Mucosa of descending colon (tissue), 3 donors: ENCODE results near the gene ARSJ. TPM values are rescaled to one million over a fixed set of nuclear protein-coding genes. Genes with fewer than 3 reads are reported as not detected.

Source experiments
- ATAC-seq: fragments of 200-7000 bp; cut with Tn5 transposase; one replicate; pipeline ENCODE4 v1.9.1; 2020; ENCODE audit warnings: mild to moderate bottlenecking, moderate library complexity
- DNase-seq, 3 donors: peaks; one replicate each; pipeline ENCODE4 v3.0.0-alpha.2; 2020
- H3K36me3 ChIP-seq: fragments of 200-600 bp; one replicate; pipeline ENCODE4 v1.8.0; 2021; ENCODE audit warnings: low read depth, mild to moderate bottlenecking
- H3K4me1 ChIP-seq: fragments of 200-600 bp; one replicate; pipeline ENCODE4 v1.8.0; 2021; ENCODE audit warnings: low read depth, mild to moderate bottlenecking
- H3K4me3 ChIP-seq: fragments of 200-600 bp; one replicate; pipeline ENCODE4 v1.8.0; 2021; ENCODE audit warnings: mild to moderate bottlenecking
- H3K9me3 ChIP-seq: fragments of 200-600 bp; one replicate; pipeline ENCODE4 v1.8.0; 2021; ENCODE audit warnings: mild to moderate bottlenecking
- intact Hi-C, 2 donors: fragments of 100-400 bp; cut with DNase I in 1 of 2; cut with micrococcal nuclease in 1 of 2; formaldehyde crosslinking; loops; one replicate each; pipeline versions ENCODE4 v1.11.0 to v1.11.1; 2022; cut with DNase I, micrococcal nuclease
- total RNA-seq, 3 donors: library from RNA; stranded (reverse); fragmentation: NEBNext Ultra II Directional in 2 of 3; extraction: Animal tissue kit (Norgen Biotek cat#: 25700) in 2 of 3; gene quantifications; one replicate each; pipeline versions ENCODE4 v1.2.1 to v1.2.4, GENCODE V29; 2021 to 2023
- TF ChIP-seq, protein P1 (sequence below): fragments of 200-600 bp; IDR thresholded peaks from one replicate; pipeline ENCODE4 v1.8.0; 2022; ENCODE audit warnings: antibody characterized with exemption, mild to moderate bottlenecking
- donor health status: DM: no; HTN: no; CAD: no; lungs with moderate emphysema.
- donor health status: DM: no; HTN: no; CAD: no.
- donor health status: DM: no; HTN: yes; CAD: no.

ARSJ gene
- total RNA-seq, 3 donors from 2014 or later: 6.1 to 10.4 (median 6.5) TPM

GRCh38 chr4:113905301-113905700 is 74.1 kb downstream of the ARSJ start:
- Histone ChIP-seq H3K9me3 (no peaks in the 10 kb centered on the region), H3K4me3 (no peak overlapping the region), H3K4me1 (no peaks in the 10 kb centered on the region), H3K36me3 (no peaks in the 10 kb centered on the region)
- DNase-seq (no peak), ATAC-seq (no peak)
- TF ChIP-seq, protein P1, sequence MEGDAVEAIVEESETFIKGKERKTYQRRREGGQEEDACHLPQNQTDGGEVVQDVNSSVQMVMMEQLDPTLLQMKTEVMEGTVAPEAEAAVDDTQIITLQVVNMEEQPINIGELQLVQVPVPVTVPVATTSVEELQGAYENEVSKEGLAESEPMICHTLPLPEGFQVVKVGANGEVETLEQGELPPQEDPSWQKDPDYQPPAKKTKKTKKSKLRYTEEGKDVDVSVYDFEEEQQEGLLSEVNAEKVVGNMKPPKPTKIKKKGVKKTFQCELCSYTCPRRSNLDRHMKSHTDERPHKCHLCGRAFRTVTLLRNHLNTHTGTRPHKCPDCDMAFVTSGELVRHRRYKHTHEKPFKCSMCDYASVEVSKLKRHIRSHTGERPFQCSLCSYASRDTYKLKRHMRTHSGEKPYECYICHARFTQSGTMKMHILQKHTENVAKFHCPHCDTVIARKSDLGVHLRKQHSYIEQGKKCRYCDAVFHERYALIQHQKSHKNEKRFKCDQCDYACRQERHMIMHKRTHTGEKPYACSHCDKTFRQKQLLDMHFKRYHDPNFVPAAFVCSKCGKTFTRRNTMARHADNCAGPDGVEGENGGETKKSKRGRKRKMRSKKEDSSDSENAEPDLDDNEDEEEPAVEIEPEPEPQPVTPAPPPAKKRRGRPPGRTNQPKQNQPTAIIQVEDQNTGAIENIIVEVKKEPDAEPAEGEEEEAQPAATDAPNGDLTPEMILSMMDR: no peak
- intact Hi-C loops: loop anchor here in 1 of 2 donors (10.0 kb wide), 1 partner anchor 510 kb away; no protein-coding TSS in a partner anchor

- no peak overlapping the region for H3K4me3 ChIP-seq
- TF ChIP-seq, protein P1: no peak
- no peaks in the 10 kb centered on the region for H3K36me3 ChIP-seq
- no peaks in the 10 kb centered on the region for H3K4me1 ChIP-seq
- ATAC-seq: no peak
- no peak for DNase-seq
- H3K9me3 ChIP-seq: no peaks in the 10 kb centered on the region
- intact Hi-C loops: loop anchor here in 1 of 2 donors (10.0 kb wide), 1 partner anchor 510 kb away; no protein-coding TSS in a partner anchor
Observed at GRCh38 chr4:113904877-113905276, 74.6 kb downstream of the ARSJ start.

GRCh38 chr4:113901994-113902787 is 77.3 kb downstream of the ARSJ start:
- peak; percentile 98 for ATAC-seq
- Histone ChIP-seq H3K4me1 (no peaks in the 10 kb centered on the region), H3K36me3 (no peaks in the 10 kb centered on the region), H3K4me3 (no peak overlapping the region), H3K9me3 (no peaks in the 10 kb centered on the region)
- intact Hi-C loops: loop anchor here in 1 of 2 donors (10.0 kb wide), 1 partner anchor 507 kb away; no protein-coding TSS in a partner anchor
- TF ChIP-seq, protein P1: peak; percentile 44
- DNase-seq: peak; percentile 75 to 82 (median 80)

DNA sequence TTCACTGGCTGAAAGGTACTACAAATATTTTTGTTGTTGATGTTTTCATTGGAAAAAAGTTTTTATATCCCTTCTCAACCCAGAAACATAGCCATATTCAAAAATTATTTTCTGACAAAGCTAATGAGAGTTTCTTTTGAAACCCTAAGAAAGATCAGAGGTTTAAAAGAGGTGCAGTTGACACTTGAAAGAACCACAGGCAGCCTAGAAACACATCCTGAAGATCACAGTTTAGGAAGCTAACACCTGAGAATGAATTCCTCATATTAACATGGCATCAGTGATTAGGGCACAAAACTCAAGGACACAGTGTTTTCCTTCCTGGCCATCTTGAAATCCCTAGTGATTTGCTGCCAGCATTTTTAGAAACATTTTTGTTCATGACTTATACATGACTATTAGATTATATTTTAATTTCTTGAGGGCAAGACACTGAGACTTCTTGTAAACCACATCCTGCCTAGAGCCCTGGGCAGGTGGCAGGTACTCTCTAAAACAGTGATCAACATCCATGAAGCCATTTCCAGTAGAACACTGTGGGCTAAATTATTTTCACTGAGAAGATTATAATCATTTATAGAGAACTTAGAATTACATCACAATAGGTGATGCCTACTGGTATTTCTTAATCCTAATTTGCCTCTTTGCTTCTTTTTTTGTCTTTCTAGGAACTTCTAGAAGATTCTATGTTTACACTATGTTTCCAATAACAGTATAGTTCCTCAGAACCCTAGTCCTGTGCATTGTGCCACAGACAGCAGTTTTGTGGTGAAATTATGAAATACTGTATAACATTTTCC is 80.0 kb downstream of the ARSJ start:
- H3K9me3 ChIP-seq: no peaks in the 10 kb centered on the region
- DNase-seq (peak in 1 of 3 donors; percentile 12), ATAC-seq (peak; percentile 60)
- no peaks in the 10 kb centered on the region for H3K36me3 ChIP-seq
- H3K4me1 ChIP-seq: no peaks in the 10 kb centered on the region
- H3K4me3 ChIP-seq: no peak overlapping the region
- intact Hi-C loops: loop anchor here in 1 of 2 donors (10.0 kb wide), 1 partner anchor 505 kb away; no protein-coding TSS in a partner anchor
- TF ChIP-seq, protein P1: no peak

GRCh38 chr4:113893546-113893945 is 85.9 kb downstream of the ARSJ start:
- DNase-seq (no peak), ATAC-seq (no peak)
- Histone ChIP-seq H3K36me3 (no peaks in the 10 kb centered on the region), H3K4me3 (no peak overlapping the region), H3K4me1 (no peaks in the 10 kb centered on the region), H3K9me3 (no peaks in the 10 kb centered on the region)
- TF ChIP-seq, protein P1: no peak
- intact Hi-C loops: no loop called here
